DND-41 (cell line): ENCODE results near the gene AP2A2.

Experiments
- ATAC-seq: fragments of 200-7000 bp; cut with Tn5 transposase; 3 replicates; pipeline ENCODE4 v1.9.1; 2021; ENCODE audit warnings: low read depth; ENCODE audit not compliant: insufficient read depth
- DNase-seq: peaks from one replicate; pipeline ENCODE4 v3.0.0-alpha.2; 2020
- H2AFZ ChIP-seq: 2 replicates; pipeline ENCODE4 v1.6.0; 2012; ENCODE audit warnings: low read depth, low read length
- H3K27ac ChIP-seq: 2 replicates; pipeline ENCODE4 v1.5.1; 2012; ENCODE audit warnings: low read length, inconsistent platforms
- H3K27me3 ChIP-seq: fragments of 200-600 bp; sonication (generic); 2 replicates; pipeline ENCODE4 v1.6.0; 2012; ENCODE audit warnings: low read length, mild to moderate bottlenecking, inconsistent platforms; ENCODE audit not compliant: insufficient read depth, poor library complexity
- H3K36me3 ChIP-seq: 2 replicates; pipeline ENCODE4 v1.5.1; 2012; ENCODE audit warnings: low read length, inconsistent platforms; ENCODE audit not compliant: insufficient read depth
- H3K4me1 ChIP-seq: 2 replicates; pipeline ENCODE4 v1.5.1; 2012; ENCODE audit warnings: mild to moderate bottlenecking, low read length; ENCODE audit not compliant: insufficient read depth
- H3K4me2 ChIP-seq: 2 replicates; pipeline ENCODE4 v1.6.0; 2012; ENCODE audit warnings: mild to moderate bottlenecking, moderate library complexity, low read length, inconsistent platforms; ENCODE audit not compliant: insufficient read depth
- H3K4me3 ChIP-seq, 2 experiments: fragments of 200-600 bp in 1 of 2; shearing (Covaris generic) in 1 of 2; 2 replicates each; pipeline ENCODE4 v1.5.1; 2012 to 2016; ENCODE audit warnings: inconsistent platforms in 2 of 2, low read length in 2 of 2, mild to moderate bottlenecking in 2 of 2, low read depth in 1 of 2, moderate library complexity in 1 of 2
- H3K79me2 ChIP-seq: 2 replicates; pipeline ENCODE4 v1.6.0; 2012; ENCODE audit warnings: low read length, inconsistent platforms; ENCODE audit not compliant: insufficient read depth
- H3K9ac ChIP-seq: 2 replicates; pipeline ENCODE4 v1.6.0; 2012; ENCODE audit warnings: low read depth, mild to moderate bottlenecking, inconsistent platforms, low read length, moderate library complexity
- H3K9me3 ChIP-seq: 2 replicates; pipeline ENCODE4 v1.5.1; 2012; ENCODE audit warnings: low read length, moderate library complexity, mild to moderate bottlenecking, inconsistent platforms; ENCODE audit not compliant: insufficient read depth, severe bottlenecking
- H4K20me1 ChIP-seq: 2 replicates; pipeline ENCODE4 v1.6.0; 2012; ENCODE audit warnings: low read length; ENCODE audit not compliant: insufficient read depth
- CTCF ChIP-seq: IDR thresholded peaks from 2 replicates; pipeline ENCODE4 v1.5.1; 2012; ENCODE audit warnings: borderline replicate concordance, low read length, moderate library complexity, mild to moderate bottlenecking; ENCODE audit not compliant: poor library complexity, severe bottlenecking; ENCODE audit errors: extremely low read depth
- EZH2 ChIP-seq: IDR thresholded peaks from 3 replicates; pipeline ENCODE4 v1.6.1; 2012; ENCODE audit warnings: borderline replicate concordance, low read depth, mild to moderate bottlenecking, moderate library complexity, low read length, inconsistent platforms; ENCODE audit not compliant: severe bottlenecking

The AP2A2 gene

GRCh38 chr11:931385-931784 is 5.7 kb downstream of the AP2A2 start:
- no peak for TF ChIP-seq CTCF
- TF ChIP-seq EZH2: no peak
- no peak for DNase-seq
- H3K4me3 ChIP-seq: no peak overlapping the region
- H3K79me2 ChIP-seq: peaks cover 86% of the 10 kb centered on the region
- no peaks in the 10 kb centered on the region for H3K27me3 ChIP-seq
- H3K27ac ChIP-seq: no peak overlapping the region
- no peak overlapping the region for H3K4me2 ChIP-seq
- no peak overlapping the region for H3K9ac ChIP-seq
- H3K9me3 ChIP-seq: no peaks in the 10 kb centered on the region
- no peak for ATAC-seq
- no peak overlapping the region for H2AFZ ChIP-seq
- peaks cover 14% of the 10 kb centered on the region; the same call in 1 of the 2 replicates for H3K36me3 ChIP-seq
- H4K20me1 ChIP-seq: peaks cover 44% of the 10 kb centered on the region; the same call in 1 of the 2 replicates
- H3K4me1 ChIP-seq: peaks cover 23% of the 10 kb centered on the region

- no peak for ATAC-seq
- Histone ChIP-seq H3K27me3 (no peaks in the 10 kb centered on the region), H3K4me3 (no peak overlapping the region), H3K9me3 (no peaks in the 10 kb centered on the region), H3K27ac (no peak overlapping the region), H3K4me1 (peaks cover 12% of the 10 kb centered on the region), H3K36me3 (peaks cover 9% of the 10 kb centered on the region; the same call in 1 of the 2 replicates), H4K20me1 (peaks cover 44% of the 10 kb centered on the region; the same call in 1 of the 2 replicates), H2AFZ (no peak overlapping the region), H3K9ac (no peak overlapping the region), H3K4me2 (no peak overlapping the region), H3K79me2 (peaks cover 85% of the 10 kb centered on the region)
- TF ChIP-seq EZH2: no peak
- TF ChIP-seq CTCF: no peak
- no peak for DNase-seq
Observed at GRCh38 chr11:932435-932834, 6.8 kb downstream of the AP2A2 start.

DNA sequence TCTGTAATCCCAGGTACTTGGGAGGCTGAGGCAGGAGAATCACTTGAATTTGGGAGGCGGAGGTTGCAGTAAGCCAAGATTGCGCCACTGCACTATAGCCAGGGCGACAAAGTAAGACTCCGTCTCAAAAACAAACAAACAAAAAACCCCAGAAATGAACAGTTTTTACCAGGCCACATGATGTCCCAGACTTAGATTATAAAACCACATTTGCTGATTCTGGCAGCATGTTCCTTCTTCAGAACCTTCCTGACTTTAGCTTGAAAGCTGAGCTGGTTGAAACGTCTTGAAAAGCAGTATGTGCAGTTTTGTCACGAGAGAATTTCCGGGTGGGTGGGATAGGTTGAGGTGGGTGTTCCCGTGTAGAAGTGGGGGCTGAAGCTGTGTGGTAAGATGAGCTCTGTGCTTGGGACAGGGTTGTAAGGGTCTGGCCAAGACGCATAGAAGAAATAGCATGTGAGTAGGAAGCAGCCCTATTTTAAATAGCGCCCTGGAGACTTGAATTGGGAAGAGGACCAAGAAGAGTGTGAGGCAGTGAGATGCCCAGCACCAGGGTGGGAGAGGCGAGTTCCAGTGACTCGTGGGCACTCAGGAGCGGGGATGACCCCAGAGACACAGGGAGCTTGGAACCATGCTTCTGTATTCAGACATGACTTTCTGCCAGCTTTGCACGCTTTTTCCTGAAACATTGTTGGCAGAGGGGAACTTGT is 7.6 kb downstream of the AP2A2 start:
- H4K20me1 ChIP-seq: peaks cover 53% of the 10 kb centered on the region
- H3K9ac ChIP-seq: no peak overlapping the region; the same call in 1 of the 2 replicates
- TF ChIP-seq CTCF (no peak), EZH2 (no peak)
- H3K9me3 ChIP-seq: no peaks in the 10 kb centered on the region
- no peak overlapping the region for H3K27ac ChIP-seq
- no peaks in the 10 kb centered on the region for H3K27me3 ChIP-seq
- H2AFZ ChIP-seq: no peak overlapping the region
- DNase-seq (no peak), ATAC-seq (no peak)
- H3K4me1 ChIP-seq: peaks cover 4% of the 10 kb centered on the region; the same call in 1 of the 2 replicates
- H3K79me2 ChIP-seq: peaks cover 85% of the 10 kb centered on the region
- no peak overlapping the region for H3K4me3 ChIP-seq
- H3K4me2 ChIP-seq: no peak overlapping the region
- peaks cover 3% of the 10 kb centered on the region; the same call in 1 of the 2 replicates for H3K36me3 ChIP-seq
